Right lobe of liver (tissue), 6 donors: ENCODE measurements around the gene SLC28A1. TPM values are rescaled to one million over a fixed set of nuclear protein-coding genes. Genes with fewer than 3 reads are reported as not detected.
A peak's percentile ranks its signal among the peaks of the same experiment; 100 is the strongest.

Experiments used
- ATAC-seq, 4 donors: fragments of 200-7000 bp; cut with Tn5 transposase; one replicate each; pipeline ENCODE4 v1.9.1; 2020; ENCODE audit warnings: mild to moderate bottlenecking in 4 of 4, moderate library complexity in 4 of 4
- DNase-seq, 3 donors: peaks; one replicate each; pipeline ENCODE4 v3.0.0-alpha.2; 2020
- H3K27ac ChIP-seq, 3 donors: fragments of 200-600 bp; one replicate each; pipeline ENCODE4 v1.8.0; 2022
- H3K27me3 ChIP-seq, 2 donors: fragments of 200-600 bp; one replicate each; pipeline ENCODE4 v1.8.0; 2022
- H3K36me3 ChIP-seq, 4 donors: fragments of 200-600 bp; sonication (generic) in 1 of 4; one replicate each; pipeline versions ENCODE4 v1.5.1 to v1.8.0; 2017 to 2022; ENCODE audit warnings: control low read depth in 1 of 4
- H3K4me1 ChIP-seq, 4 donors: fragments of 200-600 bp; sonication (generic) in 1 of 4; one replicate each; pipeline versions ENCODE4 v1.5.1 to v1.8.0; 2017 to 2022; ENCODE audit warnings: control low read depth in 1 of 4
- H3K4me3 ChIP-seq, 3 donors: fragments of 200-600 bp; one replicate each; pipeline ENCODE4 v1.8.0; 2022
- H3K9me3 ChIP-seq, 4 donors: fragments of 200-600 bp; sonication (generic) in 1 of 4; one replicate each; pipeline versions ENCODE4 v1.5.1 to v1.8.0; 2017 to 2022; ENCODE audit warnings: control low read depth in 1 of 4
- POLR2A ChIP-seq: fragments of 450-650 bp; IDR thresholded peaks from one replicate; pipeline ENCODE4 v1.6.1; 2017; ENCODE audit warnings: antibody characterized with exemption, mild to moderate bottlenecking
- WGBS: methylation state at CpG from one replicate; pipeline ENCODE4 v1.1.6; 2018; ENCODE audit warnings: low coverage, low lambda C conversion rate; ENCODE audit not compliant: insufficient coverage; ENCODE audit errors: missing lambda C conversion rate; 5-methylcytosine and 5-hydroxymethylcytosine counted together
- intact Hi-C, 2 donors: fragments of 100-400 bp; cut with DNase I; formaldehyde crosslinking; loops; one replicate each; pipeline versions ENCODE4 v1.11.2 to v1.14.1; 2022
- total RNA-seq, 6 experiments: library from RNA; depleted of rRNA in 2 of 6; stranded (reverse); fragments of >200 nt in 2 of 6; fragmentation: NEBNext Ultra II Directional in 3 of 6; extraction: Animal tissue kit (Norgen Biotek cat#: 25700) in 3 of 6; gene quantifications; one replicate each; pipeline versions ENCODE4 v1.1.0 to v1.2.4, GENCODE V29; 2016 to 2023
- TF ChIP-seq, protein P1 (sequence below), 4 donors: fragments of 200-600 bp in 3 of 4; fragments of 450-650 bp in 1 of 4; IDR thresholded peaks; one replicate each; pipeline versions ENCODE4 v1.5.1 to v1.8.0; 2016 to 2022; ENCODE audit warnings: antibody characterized with exemption in 4 of 4, mild to moderate bottlenecking in 2 of 4
- donor health status: DM: no; HTN: yes; CAD: no.
- donor health status: DM: no; HTN: no; CAD: no.
- donor health status: DM: no; HTN: no; CAD: no.
- donor health status: DM: no; HTN: yes; CAD: no.
- donor health status: DM: no; HTN: yes; CAD: no.

Gene SLC28A1
- total RNA-seq, 6 experiments from 2014 or later = 33.2 to 75.4 (median 49.9) TPM

GRCh38 chr15:84947947-84948830 lies 63.7 kb downstream of the SLC28A1 start:
- Histone ChIP-seq H3K27ac (no peak overlapping the region), H3K27me3 (no peaks in the 10 kb centered on the region), H3K4me3 (no peak overlapping the region), H3K4me1 (peaks cover 0 to 10% (median 0%) of the 10 kb centered on the region in 4 donors), H3K9me3 (no peaks in the 10 kb centered on the region), H3K36me3 (peaks cover 0 to 4% (median 0%) of the 10 kb centered on the region in 4 donors)
- TF ChIP-seq, protein P1, sequence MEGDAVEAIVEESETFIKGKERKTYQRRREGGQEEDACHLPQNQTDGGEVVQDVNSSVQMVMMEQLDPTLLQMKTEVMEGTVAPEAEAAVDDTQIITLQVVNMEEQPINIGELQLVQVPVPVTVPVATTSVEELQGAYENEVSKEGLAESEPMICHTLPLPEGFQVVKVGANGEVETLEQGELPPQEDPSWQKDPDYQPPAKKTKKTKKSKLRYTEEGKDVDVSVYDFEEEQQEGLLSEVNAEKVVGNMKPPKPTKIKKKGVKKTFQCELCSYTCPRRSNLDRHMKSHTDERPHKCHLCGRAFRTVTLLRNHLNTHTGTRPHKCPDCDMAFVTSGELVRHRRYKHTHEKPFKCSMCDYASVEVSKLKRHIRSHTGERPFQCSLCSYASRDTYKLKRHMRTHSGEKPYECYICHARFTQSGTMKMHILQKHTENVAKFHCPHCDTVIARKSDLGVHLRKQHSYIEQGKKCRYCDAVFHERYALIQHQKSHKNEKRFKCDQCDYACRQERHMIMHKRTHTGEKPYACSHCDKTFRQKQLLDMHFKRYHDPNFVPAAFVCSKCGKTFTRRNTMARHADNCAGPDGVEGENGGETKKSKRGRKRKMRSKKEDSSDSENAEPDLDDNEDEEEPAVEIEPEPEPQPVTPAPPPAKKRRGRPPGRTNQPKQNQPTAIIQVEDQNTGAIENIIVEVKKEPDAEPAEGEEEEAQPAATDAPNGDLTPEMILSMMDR (IDR thresholded peaks at IDR 0.05) = no peak
- no peak for TF ChIP-seq POLR2A
- no peak for DNase-seq
- intact Hi-C loops = no loop called here
- peak in 1 of 4 donors; percentile 10 for ATAC-seq
- 81% methylated on average over 4 of the region's 4 CpGs for WGBS

GRCh38 chr15:84949043-84949442 lies 64.6 kb downstream of the SLC28A1 start:
- no peak for TF ChIP-seq POLR2A
- TF ChIP-seq, protein P1 (IDR thresholded peaks at IDR 0.05) = no peak
- no peak overlapping the region for H3K27ac ChIP-seq
- no peak overlapping the region for H3K4me3 ChIP-seq
- peaks cover 0 to 1% (median 0%) of the 10 kb centered on the region in 4 donors for H3K36me3 ChIP-seq
- H3K4me1 ChIP-seq = peaks cover 0 to 10% (median 0%) of the 10 kb centered on the region in 4 donors
- intact Hi-C loops = no loop called here
- WGBS = 93% methylated on average over 2 of the region's 2 CpGs
- ATAC-seq (no peak), DNase-seq (no peak)
- no peaks in the 10 kb centered on the region for H3K9me3 ChIP-seq
- no peaks in the 10 kb centered on the region for H3K27me3 ChIP-seq

DNA sequence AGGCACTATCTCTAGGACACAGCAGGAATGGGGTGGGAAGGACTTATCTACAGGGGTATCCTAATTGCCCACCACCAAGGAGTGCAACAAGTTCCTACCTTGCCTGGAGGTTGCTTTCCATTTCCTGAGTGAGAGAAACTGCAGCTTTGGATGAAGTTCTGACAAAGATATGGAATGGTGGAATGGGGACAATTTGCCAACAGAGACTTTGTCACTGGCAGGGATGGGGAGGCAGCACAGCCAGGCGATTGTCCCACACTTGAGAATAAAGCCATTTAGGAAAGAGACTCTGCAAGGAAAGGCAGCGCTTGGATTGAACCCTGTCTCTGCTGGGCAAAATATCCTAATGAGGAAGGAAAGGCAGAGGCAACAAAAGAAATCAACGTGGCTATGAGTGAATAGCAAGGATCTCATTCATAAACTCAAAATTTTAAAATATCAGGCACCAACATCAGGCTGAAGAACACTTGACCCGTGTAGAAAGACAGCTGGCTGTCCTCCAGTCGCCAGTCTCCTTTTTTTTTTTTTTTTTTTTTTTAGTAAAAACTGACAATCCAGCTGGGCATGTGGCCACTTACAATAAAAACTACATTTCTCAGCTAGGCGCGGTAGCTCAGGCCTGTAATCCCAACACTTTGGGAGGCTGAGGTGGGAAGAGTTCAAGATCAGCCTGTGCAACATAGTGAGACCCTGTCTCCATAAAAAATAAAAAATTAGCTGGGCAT lies 65.5 kb downstream of the SLC28A1 start:
- DNase-seq (no peak), ATAC-seq (no peak)
- Histone ChIP-seq H3K27ac (no peak overlapping the region), H3K4me1 (peaks cover 0 to 10% (median 0%) of the 10 kb centered on the region in 4 donors), H3K36me3 (no peaks in the 10 kb centered on the region), H3K27me3 (no peaks in the 10 kb centered on the region), H3K4me3 (no peak overlapping the region), H3K9me3 (no peaks in the 10 kb centered on the region)
- 81% methylated on average over 6 of the region's 7 CpGs for WGBS
- TF ChIP-seq, protein P1 (IDR thresholded peaks at IDR 0.05) = no peak
- no peak for TF ChIP-seq POLR2A
- intact Hi-C loops = loop anchor here (10.0 kb wide), 2 partner anchors 95 to 225 kb away; no protein-coding TSS in a partner anchor

DNA sequence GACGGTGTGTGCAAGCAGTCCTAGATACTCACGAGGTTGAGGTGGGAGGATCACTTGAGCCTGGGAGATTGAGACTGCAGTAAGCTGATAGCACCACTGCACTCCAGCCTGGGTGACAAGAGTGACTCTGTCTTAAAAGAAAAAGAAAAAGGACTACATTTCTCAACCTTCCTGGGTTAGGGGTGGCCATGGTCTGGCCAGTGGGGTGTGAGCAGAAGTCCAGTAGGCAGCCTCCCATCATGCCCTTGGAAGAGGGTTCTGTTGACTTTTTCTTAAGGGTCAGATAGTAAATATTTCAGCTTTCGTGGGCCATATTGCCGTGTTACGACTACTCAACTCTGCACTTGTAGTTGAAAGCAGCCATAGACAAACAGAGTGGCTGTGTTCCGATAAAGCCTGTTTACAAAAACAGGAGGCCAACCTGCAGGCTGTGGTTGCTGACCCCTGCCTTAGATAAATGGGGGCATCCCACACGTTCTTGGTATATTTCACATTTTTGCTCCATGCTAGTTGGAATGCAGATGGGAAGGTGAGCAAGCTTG lies 66.2 kb downstream of the SLC28A1 start:
- no peak overlapping the region for H3K27ac ChIP-seq
- no peak for DNase-seq
- peaks cover 0 to 10% (median 0%) of the 10 kb centered on the region in 4 donors for H3K4me1 ChIP-seq
- no peak for TF ChIP-seq POLR2A
- TF ChIP-seq, protein P1 (IDR thresholded peaks at IDR 0.05) = no peak
- no peaks in the 10 kb centered on the region for H3K36me3 ChIP-seq
- no peak for ATAC-seq
- intact Hi-C loops = loop anchor here (10.0 kb wide), 2 partner anchors 94 to 224 kb away; no protein-coding TSS in a partner anchor
- WGBS = 87% methylated on average over 4 of the region's 7 CpGs
- no peaks in the 10 kb centered on the region for H3K27me3 ChIP-seq
- H3K9me3 ChIP-seq = no peaks in the 10 kb centered on the region
- no peak overlapping the region for H3K4me3 ChIP-seq
